ENCODE measurements around the gene TTC28.

GRCh38 chr22:28397306-28397705 lies 282.3 kb downstream of the TTC28 start:
- TF ChIP-seq CTCF (IDR thresholded peaks at IDR 0.05 in 2 of 3, conservative IDR thresholded peaks at IDR 0.05 in 1 of 3; ENCODE audit: borderline replicate concordance in 1 of 3, insufficient read depth in 1 of 3, low read depth in 2 of 3, low read length in 2 of 3) (no peak), ZNF274 (IDR thresholded peaks at IDR 0.05; ENCODE audit: low read depth, low read length) (no peak), REST (IDR thresholded peaks at IDR 0.05; ENCODE audit: low read depth) (no peak), EZH2 (IDR thresholded peaks at IDR 0.05) (no peak), POLR2A (IDR thresholded peaks at IDR 0.05; ENCODE audit: borderline replicate concordance, extremely low read depth, insufficient read depth, insufficient read length) (no peak), SP1 (IDR thresholded peaks at IDR 0.05; ENCODE audit: low read depth) (no peak), POLR2AphosphoS5 (IDR thresholded peaks at IDR 0.05; ENCODE audit: low read depth, low read length) (no peak), ATF3 (IDR thresholded peaks at IDR 0.05) (no peak), FOSL1 (IDR thresholded peaks at IDR 0.05; ENCODE audit: low read depth) (no peak), CBX3 (IDR thresholded peaks at IDR 0.05; ENCODE audit: low read depth) (no peak), RAD21 (IDR thresholded peaks at IDR 0.05; ENCODE audit: low read depth) (no peak), CEBPB (IDR thresholded peaks at IDR 0.05; ENCODE audit: low read depth) (no peak), JUND (IDR thresholded peaks at IDR 0.05) (no peak)
